Measurements from ENCODE around the gene CDH23.

DNA sequence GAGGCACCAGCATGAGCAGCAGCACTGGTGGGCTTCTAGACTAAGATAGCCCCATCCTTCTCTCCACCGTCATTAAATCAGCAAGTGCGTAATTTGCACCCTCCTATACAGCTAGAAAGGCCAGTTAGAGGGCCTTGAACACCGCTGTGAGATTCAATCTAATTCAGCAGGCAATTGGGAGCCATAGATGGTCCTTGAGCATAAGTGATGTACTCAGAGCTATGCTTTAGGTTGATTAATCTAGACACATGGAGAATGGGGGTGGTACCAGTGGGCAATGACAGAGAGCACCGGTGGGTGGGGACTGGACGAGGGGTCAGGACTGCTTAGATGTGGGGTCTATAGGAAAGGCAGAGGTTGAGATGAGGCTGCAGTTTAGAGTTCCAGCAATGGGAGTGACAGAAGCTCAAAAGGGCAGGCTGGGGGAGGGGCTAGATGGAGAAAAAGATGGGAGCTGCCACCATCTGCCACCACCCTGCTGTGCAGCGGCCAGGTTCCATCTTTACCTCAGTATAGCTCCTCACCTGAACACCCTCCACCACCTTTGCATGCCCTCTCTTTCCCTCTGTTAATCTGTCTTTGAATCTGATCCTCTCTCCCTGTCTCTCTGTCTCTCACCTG lies 235.6 kb downstream of the CDH23 start:
- TF ChIP-seq POLR2AphosphoS5 (IDR thresholded peaks at IDR 0.05) (no peak), POLR2A (IDR thresholded peaks at IDR 0.05) (no peak)
- TF ChIP-seq, protein P1, sequence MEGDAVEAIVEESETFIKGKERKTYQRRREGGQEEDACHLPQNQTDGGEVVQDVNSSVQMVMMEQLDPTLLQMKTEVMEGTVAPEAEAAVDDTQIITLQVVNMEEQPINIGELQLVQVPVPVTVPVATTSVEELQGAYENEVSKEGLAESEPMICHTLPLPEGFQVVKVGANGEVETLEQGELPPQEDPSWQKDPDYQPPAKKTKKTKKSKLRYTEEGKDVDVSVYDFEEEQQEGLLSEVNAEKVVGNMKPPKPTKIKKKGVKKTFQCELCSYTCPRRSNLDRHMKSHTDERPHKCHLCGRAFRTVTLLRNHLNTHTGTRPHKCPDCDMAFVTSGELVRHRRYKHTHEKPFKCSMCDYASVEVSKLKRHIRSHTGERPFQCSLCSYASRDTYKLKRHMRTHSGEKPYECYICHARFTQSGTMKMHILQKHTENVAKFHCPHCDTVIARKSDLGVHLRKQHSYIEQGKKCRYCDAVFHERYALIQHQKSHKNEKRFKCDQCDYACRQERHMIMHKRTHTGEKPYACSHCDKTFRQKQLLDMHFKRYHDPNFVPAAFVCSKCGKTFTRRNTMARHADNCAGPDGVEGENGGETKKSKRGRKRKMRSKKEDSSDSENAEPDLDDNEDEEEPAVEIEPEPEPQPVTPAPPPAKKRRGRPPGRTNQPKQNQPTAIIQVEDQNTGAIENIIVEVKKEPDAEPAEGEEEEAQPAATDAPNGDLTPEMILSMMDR (IDR thresholded peaks at IDR 0.05 in 8 of 11, conservative IDR thresholded peaks at IDR 0.05 in 3 of 11), result no peak
